ENCODE data around the gene ELMO1.

- TF ChIP-seq CTCF (IDR thresholded peaks at IDR 0.05) (no peak), POLR2A (IDR thresholded peaks at IDR 0.05) (no peak)
Measured at GRCh38 chr7:36871355-36871738, 577.3 kb downstream of the ELMO1 start.

Data from ovary (tissue), 3 donors.